ENCODE results near the gene TECRL. TPM values are rescaled to one million over a fixed set of nuclear protein-coding genes. Genes with fewer than 3 reads are reported as not detected.

TECRL gene
- total RNA-seq, 2 donors from 2014 or later, result not detected

GRCh38 chr4:64340218-64341110 is 68.8 kb downstream of the TECRL start:
- intact Hi-C loops (cut with DNase I, micrococcal nuclease), result no loop called here
- ATAC-seq (no peak), DNase-seq (no peak)

DNA sequence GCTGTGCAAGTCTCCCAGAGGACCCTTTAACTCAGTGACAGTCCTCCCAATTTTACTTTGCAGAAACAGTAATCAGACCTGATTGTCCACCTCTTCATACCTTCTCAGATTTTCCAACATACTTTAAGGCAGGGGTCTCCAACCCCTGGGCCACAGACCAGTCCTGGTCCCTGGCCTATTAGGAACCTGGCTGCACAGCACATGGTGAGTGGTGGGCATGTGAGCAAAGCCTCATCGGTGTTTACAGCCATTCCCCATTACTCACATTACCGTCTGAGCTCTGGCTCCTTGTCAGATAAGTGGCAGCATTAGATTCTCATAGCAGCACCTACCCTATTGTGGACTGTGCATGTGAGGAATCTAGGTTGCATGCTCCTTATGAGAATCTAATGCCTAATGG is 74.3 kb downstream of the TECRL start:
- ATAC-seq (no peak), DNase-seq (no peak)
- intact Hi-C loops (cut with DNase I, micrococcal nuclease), result no loop called here

- ATAC-seq (no peak), DNase-seq (no peak)
- intact Hi-C loops (cut with DNase I, micrococcal nuclease), result no loop called here
Observed at GRCh38 chr4:64330143-64330542, 79.1 kb downstream of the TECRL start.

- no peak for DNase-seq
- intact Hi-C loops (cut with DNase I, micrococcal nuclease), result no loop called here
- ATAC-seq, result no peak
Observed at GRCh38 chr4:64327237-64327636, 82.0 kb downstream of the TECRL start.

DNA sequence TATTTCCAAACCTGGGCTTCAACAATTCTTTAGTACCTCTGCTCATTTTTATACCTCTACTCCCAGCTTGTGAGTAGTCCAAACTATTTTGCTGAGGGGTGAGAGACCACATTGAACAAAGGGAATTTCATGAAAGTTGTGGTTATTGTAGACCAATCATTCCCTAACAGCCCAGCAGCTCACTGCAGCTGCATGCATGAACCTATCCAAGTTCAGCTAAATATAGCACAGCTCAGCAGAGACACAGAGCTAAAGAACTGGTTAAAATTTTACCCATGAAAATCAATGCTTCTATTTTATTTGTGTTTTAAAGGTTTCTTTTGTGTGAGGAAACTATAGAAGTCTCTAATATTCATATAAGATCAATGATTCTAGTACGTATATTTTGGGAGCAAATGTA is 82.7 kb downstream of the TECRL start:
- intact Hi-C loops (cut with DNase I, micrococcal nuclease), result no loop called here
- ATAC-seq (no peak), DNase-seq (no peak)

DNA sequence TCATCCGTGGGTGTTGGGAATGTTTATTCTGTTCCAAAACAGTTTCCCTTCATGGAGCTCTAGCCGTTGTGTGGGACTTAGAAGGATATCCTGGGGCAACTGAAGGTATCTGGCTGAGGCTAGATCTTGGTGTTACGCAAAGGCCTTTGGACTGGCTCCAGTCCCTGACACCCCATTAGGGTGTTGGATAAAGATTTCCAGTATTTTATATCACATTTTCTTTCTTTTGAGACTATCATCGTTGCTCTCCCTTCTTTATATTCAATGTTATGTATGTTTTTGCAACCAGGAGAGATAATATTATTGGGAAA is 103.0 kb downstream of the TECRL start:
- intact Hi-C loops (cut with DNase I, micrococcal nuclease), result no loop called here
- ATAC-seq, result no peak

DNA sequence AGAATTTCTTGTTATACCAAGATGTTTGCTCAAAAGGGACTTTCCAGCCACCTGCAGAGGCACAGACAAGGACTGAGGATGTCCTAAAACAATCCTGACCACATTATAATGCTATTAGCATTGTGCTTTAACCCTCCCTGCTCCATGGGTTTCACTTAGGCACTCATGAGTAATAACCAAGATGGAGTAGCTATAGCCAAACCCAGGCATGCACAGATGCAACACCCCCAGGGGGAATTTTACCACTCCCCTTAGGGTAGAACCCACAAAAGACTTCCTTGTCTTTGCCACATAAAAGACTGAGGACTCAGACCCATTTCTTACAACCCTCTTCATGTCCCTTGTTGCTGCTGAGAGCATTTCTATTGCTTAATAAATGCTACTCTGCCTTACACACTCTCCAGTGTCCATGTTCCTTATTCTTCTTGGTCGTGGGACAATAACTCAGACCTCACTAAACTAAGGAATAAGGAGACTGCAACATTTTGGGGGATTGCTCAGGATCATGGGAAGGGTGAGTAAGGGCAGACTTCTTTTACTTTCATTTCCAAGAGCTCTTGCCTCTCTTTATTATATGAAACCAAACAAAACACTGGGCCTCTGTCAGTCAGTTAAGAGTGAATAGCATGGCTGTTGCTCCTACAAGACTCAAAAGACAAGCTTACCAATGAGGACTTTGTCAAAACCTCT is 103.5 kb downstream of the TECRL start:
- ATAC-seq, result no peak
- intact Hi-C loops (cut with DNase I, micrococcal nuclease), result no loop called here
- DNase-seq, result no peak

More for the DNA sequence above, 103.0 kb downstream of the TECRL start:
- DNase-seq, result no peak

GRCh38 chr4:64272432-64272831 is 136.8 kb downstream of the TECRL start:
- ATAC-seq (no peak), DNase-seq (no peak)
- intact Hi-C loops (cut with DNase I, micrococcal nuclease), result no loop called here

DNA sequence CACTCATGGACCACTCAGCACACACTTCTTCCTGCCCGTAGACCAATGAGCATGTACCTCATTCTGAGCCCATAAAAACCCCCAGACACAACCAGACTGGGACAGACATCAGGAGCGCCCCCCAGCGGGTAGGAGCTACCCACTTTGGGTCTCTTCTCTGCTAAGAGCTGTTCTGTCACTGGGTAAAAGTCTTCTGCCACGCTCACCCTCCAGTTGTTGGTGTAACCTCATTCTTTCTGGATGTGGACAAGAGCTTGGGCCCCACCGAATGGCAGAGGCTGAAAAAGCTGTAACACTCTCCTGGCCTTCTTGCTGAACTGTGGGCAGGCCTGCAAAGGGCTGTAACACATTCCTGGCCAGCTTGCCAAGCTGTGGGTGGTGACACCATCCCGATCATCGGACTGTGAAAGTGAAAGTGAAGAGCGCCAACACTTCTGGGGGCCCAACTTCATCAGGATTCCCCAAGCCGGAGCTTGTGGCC is 137.6 kb downstream of the TECRL start:
- ATAC-seq (no peak), DNase-seq (no peak)
- intact Hi-C loops (cut with DNase I, micrococcal nuclease), result no loop called here

- DNase-seq, result no peak
- intact Hi-C loops (cut with DNase I, micrococcal nuclease), result no loop called here
- no peak for ATAC-seq
Observed at GRCh38 chr4:64266669-64267068, 142.6 kb downstream of the TECRL start.

- DNase-seq, result no peak
- intact Hi-C loops (cut with DNase I, micrococcal nuclease), result no loop called here
- no peak for ATAC-seq
Observed at GRCh38 chr4:64266263-64266662, 143.0 kb downstream of the TECRL start.

- intact Hi-C loops (cut with DNase I, micrococcal nuclease), result no loop called here
- DNase-seq, result no peak
- no peak for ATAC-seq
Observed at GRCh38 chr4:64251781-64252180, 157.5 kb downstream of the TECRL start.

GRCh38 chr4:64250488-64250887 is 158.8 kb downstream of the TECRL start:
- DNase-seq (no peak), ATAC-seq (no peak)
- intact Hi-C loops (cut with DNase I, micrococcal nuclease), result no loop called here

- no peak for ATAC-seq
- DNase-seq, result no peak
- intact Hi-C loops (cut with DNase I, micrococcal nuclease), result no loop called here
Observed at GRCh38 chr4:64250061-64250460, 159.2 kb downstream of the TECRL start.

DNA sequence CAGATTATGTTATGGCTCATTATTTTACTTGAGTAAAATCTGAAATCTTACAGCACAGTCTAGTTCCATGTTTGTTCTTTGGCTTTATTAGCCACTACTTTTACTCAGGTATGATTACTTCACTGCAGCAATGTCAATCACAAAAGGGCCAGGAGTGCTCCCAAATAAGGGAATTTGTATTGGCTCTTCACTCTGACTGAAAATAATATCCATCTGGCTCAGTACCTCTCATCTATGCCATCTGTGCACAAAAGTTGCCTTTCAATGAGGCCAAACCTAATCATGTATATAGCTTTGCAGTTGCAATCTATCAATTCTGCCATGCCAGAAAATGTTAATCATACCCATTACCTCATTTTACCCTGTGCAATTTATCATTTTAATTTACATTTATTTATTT is 161.1 kb downstream of the TECRL start:
- intact Hi-C loops (cut with DNase I, micrococcal nuclease), result no loop called here
- DNase-seq (no peak), ATAC-seq (no peak)

DNA sequence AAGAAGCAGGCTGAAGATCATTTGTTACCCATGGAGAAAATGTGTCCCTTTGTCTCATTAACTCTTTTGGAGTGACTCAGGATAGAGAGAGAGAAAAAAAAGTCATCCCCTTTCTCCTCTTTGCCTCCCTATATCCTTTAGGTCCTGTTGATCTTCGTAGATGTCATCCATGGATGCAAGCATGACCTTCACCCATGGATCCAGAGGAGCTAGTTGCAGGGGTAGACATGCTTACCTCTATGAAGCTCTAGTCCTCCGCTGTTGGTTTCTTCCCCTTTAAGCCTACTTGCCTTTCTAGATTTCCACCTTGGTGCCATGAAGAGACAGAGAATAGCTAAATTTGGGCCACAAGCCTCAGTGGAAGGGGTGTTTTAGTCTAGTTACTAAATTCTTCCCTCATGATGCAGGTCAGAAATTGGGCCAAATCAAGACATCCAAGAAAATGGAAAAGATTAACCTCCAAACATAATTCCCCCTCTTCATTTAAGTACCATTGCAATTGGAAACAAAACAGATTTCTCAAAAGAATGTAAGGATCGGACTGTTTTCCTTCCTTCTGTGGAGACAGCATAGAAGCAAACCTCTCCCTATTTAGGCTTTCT is 178.4 kb downstream of the TECRL start:
- intact Hi-C loops (cut with DNase I, micrococcal nuclease), result no loop called here
- ATAC-seq (no peak), DNase-seq (no peak)

All from left colon (tissue), 2 donors.